HAP-1 (cell line): ENCODE results near the gene PTRHD1.
A peak's percentile ranks its signal among the peaks of the same experiment; 100 is the strongest.

Experiments
- DNase-seq, 2 experiments: peaks; one replicate each; pipeline ENCODE4 v3.0.0-alpha.2; 2016 to 2020; ENCODE audit warnings: low spot score in 2 of 2
- H3K27me3 ChIP-seq: fragments of 250-450 bp; sonication (Bioruptor Pico); 2 replicates; pipeline ENCODE4 v1.5.1; 2020; ENCODE audit warnings: low read depth, mild to moderate bottlenecking, moderate library complexity
- H3K36me3 ChIP-seq: fragments of 250-450 bp; sonication (Bioruptor Pico); replicated peaks from 2 replicates; pipeline ENCODE4 v1.5.1; 2020; ENCODE audit warnings: mild to moderate bottlenecking
- H3K4me1 ChIP-seq: fragments of 250-450 bp; sonication (Bioruptor Pico); 2 replicates; pipeline ENCODE4 v1.5.1; 2020; ENCODE audit warnings: mild to moderate bottlenecking
- H3K4me3 ChIP-seq: fragments of 250-450 bp; sonication (Bioruptor Pico); 2 replicates; pipeline ENCODE4 v1.5.1; 2020; ENCODE audit warnings: mild to moderate bottlenecking, moderate library complexity
- H3K9me3 ChIP-seq: fragments of 250-450 bp; sonication (Bioruptor Pico); 2 replicates; pipeline ENCODE4 v1.5.1; 2020; ENCODE audit warnings: mild to moderate bottlenecking, moderate library complexity
- in situ Hi-C: fragments of 300-500 bp; cut with MboI; formaldehyde crosslinking; loops from 3 replicates; pipeline ENCODE4 v1.14.3; 2020; ENCODE audit warnings: low sequenced_read_pairs, inconsistent platforms, mixed read lengths

PTRHD1 gene

DNA sequence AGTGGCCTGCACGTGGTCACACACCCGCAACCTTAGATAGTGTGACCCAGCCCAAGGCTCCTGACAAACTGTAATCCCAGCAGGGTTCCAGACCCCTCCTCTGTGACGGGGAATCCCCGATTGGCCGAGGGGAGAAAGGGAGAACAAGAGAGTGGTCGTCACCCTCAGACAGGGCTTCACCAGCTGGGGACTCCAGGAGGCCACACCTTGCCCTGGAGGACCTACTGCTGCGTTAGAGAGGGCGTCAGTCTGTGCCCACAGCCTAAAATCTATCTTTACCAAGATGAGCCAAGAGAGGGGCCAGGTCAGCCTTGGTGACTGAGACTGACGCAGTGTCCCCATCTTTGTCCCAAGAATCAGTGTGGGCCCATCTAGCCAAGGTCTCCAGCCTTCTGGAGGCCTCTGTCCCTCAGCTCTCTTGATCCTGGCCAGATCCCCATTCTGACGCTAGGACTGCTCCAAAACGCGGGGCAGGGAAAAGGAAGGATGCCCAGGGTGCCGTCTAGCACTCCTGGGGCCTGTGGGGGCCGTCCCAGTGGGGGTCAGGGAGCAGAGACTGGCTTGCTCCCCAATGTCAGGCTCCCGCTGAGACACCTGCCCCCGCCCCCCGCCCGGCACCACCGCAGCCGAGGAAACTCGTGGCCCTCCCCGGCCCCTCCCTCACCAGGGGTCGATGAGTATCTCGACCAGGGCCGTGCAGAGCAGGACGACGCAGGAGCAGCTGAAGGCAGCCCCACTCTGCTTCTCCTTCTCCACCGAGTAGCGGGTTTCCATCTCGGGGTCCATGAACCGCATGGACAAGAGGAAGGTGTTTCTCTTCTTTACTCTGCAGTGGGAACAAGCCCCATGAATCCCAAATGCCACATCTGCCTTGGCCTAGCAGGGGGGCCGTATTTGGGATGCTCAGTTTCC, 40.9 kb upstream of the PTRHD1 start:
- H3K4me1 ChIP-seq = no peaks in the 10 kb centered on the region
- H3K27me3 ChIP-seq = no peaks in the 10 kb centered on the region
- no peaks in the 10 kb centered on the region for H3K9me3 ChIP-seq
- in situ Hi-C loops = no loop called here
- no peak overlapping the region for H3K4me3 ChIP-seq
- H3K36me3 ChIP-seq = peaks cover 41% of the 10 kb centered on the region
- no peak for DNase-seq

DNA sequence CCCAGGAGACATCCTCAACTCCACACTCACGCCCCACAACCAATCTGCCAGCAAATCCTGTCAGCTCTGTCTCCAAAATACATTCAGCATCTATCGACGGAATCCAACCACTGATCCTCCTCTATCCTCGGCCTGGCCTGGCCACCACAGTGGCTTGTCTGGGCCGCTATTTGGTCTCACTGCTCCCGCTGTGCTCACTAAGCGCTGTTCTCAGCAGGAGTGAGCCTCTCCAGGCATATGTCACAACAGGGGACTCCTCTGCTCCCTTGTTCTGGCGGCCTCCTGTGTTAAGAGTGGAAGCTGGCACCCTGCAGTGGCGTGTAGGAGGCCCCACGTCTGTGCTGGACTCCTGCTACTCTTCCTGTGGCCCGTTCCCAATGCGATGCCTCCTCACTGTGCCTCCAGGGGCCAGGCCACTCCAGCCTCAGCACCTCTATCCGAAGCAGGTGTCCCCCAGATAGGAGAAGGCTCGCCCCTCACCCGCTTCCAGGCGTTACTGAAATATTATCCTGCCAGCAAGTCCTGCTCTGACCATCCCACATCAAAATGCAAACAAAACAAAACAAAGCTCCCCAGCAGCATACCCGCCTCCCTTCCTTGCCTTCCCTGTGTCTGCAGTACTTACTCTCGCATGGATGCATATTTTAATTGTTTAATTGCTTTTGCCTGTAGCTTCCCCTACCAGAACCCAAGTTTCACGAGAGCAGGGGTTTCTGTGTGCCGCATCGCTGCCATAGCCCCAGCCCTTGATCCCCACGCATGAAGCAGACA, 39.9 kb upstream of the PTRHD1 start:
- Histone ChIP-seq H3K27me3 (no peaks in the 10 kb centered on the region), H3K4me3 (no peak overlapping the region), H3K4me1 (no peaks in the 10 kb centered on the region), H3K36me3 (peaks cover 41% of the 10 kb centered on the region), H3K9me3 (no peaks in the 10 kb centered on the region)
- in situ Hi-C loops = no loop called here
- DNase-seq = no peak

- Histone ChIP-seq H3K27me3 (no peaks in the 10 kb centered on the region), H3K36me3 (peaks cover 44% of the 10 kb centered on the region), H3K4me3 (no peak overlapping the region), H3K9me3 (no peaks in the 10 kb centered on the region), H3K4me1 (no peaks in the 10 kb centered on the region)
- in situ Hi-C loops = no loop called here
- DNase-seq = no peak
These were observed 39.3 kb upstream of the PTRHD1 start for GRCh38 chr2:24832521-24832920.

GRCh38 chr2:24832073-24832461, 38.9 kb upstream of the PTRHD1 start:
- DNase-seq = no peak
- H3K4me3 ChIP-seq = no peak overlapping the region
- H3K27me3 ChIP-seq = no peaks in the 10 kb centered on the region
- no peaks in the 10 kb centered on the region for H3K9me3 ChIP-seq
- no peaks in the 10 kb centered on the region for H3K4me1 ChIP-seq
- in situ Hi-C loops = no loop called here
- H3K36me3 ChIP-seq = peaks cover 44% of the 10 kb centered on the region

DNA sequence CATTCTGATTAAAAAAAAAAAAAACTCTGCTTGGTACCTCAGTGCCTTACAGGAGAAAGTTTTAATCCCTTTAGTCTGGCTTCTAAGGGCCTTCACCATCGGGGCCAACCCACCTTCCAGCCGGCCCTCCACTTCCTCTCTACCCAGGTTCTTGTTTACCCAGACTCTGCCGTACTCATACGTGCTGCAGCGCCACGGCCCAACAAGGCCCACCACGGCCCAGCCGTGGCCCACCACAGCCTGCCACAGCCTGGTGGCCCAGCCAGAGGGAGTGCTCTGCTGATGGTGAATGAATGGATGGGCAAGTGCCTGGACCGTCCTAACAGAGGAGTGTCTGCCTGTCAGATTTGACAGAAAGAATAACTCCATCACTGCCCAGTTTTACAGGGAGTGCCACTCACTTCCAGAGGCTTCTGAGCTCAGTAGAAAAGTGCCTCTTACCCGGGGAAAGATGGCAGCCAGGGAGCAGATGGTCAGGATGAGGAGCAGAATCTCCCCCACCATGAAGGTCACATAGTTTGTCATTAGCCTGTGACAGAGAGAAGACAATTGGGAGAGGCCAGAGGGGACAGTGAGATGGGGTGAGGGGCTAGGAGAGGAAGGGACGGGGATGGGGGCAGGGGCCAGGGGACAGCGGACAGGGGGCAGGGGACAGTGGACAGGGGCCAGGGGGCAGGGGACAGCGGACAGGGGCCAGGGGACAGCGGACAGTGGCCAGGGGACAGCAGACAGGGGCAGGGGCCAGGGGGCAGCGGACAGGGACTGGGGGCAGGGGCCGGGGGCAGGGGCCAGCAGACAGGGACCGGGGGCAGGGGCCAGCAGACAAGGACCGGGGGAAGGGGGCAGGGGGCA, 38.3 kb upstream of the PTRHD1 start:
- no peak overlapping the region for H3K4me3 ChIP-seq
- in situ Hi-C loops = no loop called here
- no peak for DNase-seq
- no peaks in the 10 kb centered on the region for H3K9me3 ChIP-seq
- H3K36me3 ChIP-seq = peaks cover 41% of the 10 kb centered on the region
- no peaks in the 10 kb centered on the region for H3K4me1 ChIP-seq
- H3K27me3 ChIP-seq = no peaks in the 10 kb centered on the region

- in situ Hi-C loops = no loop called here
- H3K36me3 ChIP-seq = peaks cover 38% of the 10 kb centered on the region
These were observed 37.6 kb upstream of the PTRHD1 start for GRCh38 chr2:24830786-24831185.

DNA sequence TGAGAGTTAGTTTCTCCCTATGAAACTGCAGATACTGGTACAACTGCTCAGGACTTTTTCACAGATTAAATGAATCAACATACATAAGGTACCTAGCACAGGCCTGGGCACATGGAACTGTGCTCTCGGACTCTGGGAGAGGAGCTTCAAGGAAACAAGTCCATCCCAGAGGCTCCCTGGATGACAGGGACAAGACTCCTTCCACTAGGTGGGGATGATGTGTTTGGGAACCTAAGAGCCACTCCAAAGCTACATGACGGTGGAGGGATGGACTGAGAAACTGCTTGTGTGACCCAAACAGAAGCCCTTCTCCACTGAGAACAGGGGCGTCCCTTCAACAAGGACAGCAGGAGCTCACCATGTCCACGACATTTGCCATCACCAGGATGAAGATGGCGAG, 37.2 kb upstream of the PTRHD1 start:
- Histone ChIP-seq H3K9me3 (no peaks in the 10 kb centered on the region), H3K4me3 (no peak overlapping the region), H3K27me3 (no peaks in the 10 kb centered on the region), H3K36me3 (peaks cover 42% of the 10 kb centered on the region), H3K4me1 (no peaks in the 10 kb centered on the region)
- no peak for DNase-seq
- in situ Hi-C loops = no loop called here

More at GRCh38 chr2:24830786-24831185, 37.6 kb upstream of the PTRHD1 start:
- DNase-seq = no peak
- no peaks in the 10 kb centered on the region for H3K4me1 ChIP-seq
- H3K4me3 ChIP-seq = no peak overlapping the region
- no peaks in the 10 kb centered on the region for H3K27me3 ChIP-seq
- no peaks in the 10 kb centered on the region for H3K9me3 ChIP-seq

DNA sequence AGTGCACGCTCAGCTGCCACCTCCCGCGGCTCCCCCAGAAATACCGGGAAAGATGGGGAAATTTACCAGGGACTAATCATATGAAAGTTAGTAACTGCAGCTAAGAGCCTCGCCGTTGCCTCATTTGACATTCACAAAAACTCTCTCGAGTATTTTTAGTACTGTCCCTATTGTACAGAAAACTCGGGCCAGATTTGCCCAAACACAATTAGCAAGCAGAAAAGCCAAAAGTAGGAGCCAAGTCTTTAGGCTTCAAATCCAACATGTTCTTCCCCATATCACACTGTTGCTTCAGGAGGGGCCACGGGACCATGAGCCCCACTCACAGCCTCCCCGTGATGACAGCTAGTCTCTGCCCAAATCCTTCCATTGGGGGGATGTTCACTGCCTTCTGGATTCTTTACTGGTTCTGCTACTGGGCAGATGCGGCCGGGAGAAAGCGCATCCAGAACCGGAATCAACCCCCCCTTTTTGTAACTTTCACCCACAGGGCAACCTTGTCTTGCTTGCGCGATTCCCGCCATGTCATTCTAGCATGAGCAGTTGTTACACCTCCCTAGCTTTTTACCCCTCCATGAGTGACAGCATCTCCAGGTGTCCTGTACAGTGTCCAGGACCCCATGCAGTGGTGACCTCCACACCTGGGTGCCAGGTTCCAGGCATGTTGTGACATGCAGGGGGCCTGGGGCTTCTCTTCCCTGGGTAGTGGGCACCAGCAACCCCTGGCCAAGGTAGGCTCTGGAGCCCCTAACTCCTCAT, 35.2 kb upstream of the PTRHD1 start:
- in situ Hi-C loops = loop anchor here (5.0 kb wide), 1 partner anchor 421 kb away; no protein-coding TSS in a partner anchor
- no peaks in the 10 kb centered on the region for H3K27me3 ChIP-seq
- peaks cover 48% of the 10 kb centered on the region for H3K36me3 ChIP-seq
- no peak overlapping the region for H3K4me3 ChIP-seq
- H3K4me1 ChIP-seq = no peaks in the 10 kb centered on the region
- H3K9me3 ChIP-seq = no peaks in the 10 kb centered on the region
- DNase-seq = peak in 1 of 2 experiments; percentile 5

GRCh38 chr2:24827321-24828237, 34.4 kb upstream of the PTRHD1 start:
- DNase-seq = peak; percentile 76 to 85
- Histone ChIP-seq H3K4me1 (peaks cover 3% of the 10 kb centered on the region; the same call in 1 of the 2 replicates), H3K27me3 (no peaks in the 10 kb centered on the region), H3K4me3 (no peak overlapping the region), H3K9me3 (no peaks in the 10 kb centered on the region), H3K36me3 (peaks cover 51% of the 10 kb centered on the region)
- in situ Hi-C loops = loop anchor here (5.0 kb wide), 1 partner anchor 420 kb away; no protein-coding TSS in a partner anchor

DNA sequence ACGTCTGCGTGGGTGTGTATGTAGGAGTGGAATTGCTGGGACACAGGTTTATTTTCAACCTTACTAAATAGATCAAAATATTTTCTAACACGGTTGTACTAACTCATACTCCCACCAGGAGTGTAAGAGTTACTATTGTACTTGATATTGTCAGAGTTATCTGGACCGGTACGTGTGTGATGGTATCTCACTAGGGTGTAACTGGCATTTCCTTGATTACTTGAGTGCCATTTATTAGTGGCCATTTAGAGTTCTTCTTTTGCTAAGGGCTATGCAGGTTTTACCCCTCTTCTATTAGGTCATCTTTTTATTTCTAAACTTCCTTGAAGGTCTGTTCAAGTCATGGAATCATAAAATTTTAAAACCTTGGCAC, 33.6 kb upstream of the PTRHD1 start:
- Histone ChIP-seq H3K27me3 (no peaks in the 10 kb centered on the region), H3K36me3 (peaks cover 55% of the 10 kb centered on the region), H3K4me1 (peaks cover 9% of the 10 kb centered on the region), H3K9me3 (no peaks in the 10 kb centered on the region), H3K4me3 (no peak overlapping the region)
- in situ Hi-C loops = loop anchor here (5.0 kb wide), 1 partner anchor 419 kb away; no protein-coding TSS in a partner anchor
- DNase-seq = peak in 1 of 2 experiments; percentile 3

- Histone ChIP-seq H3K36me3 (peaks cover 62% of the 10 kb centered on the region), H3K4me3 (no peak overlapping the region), H3K4me1 (peaks cover 15% of the 10 kb centered on the region), H3K27me3 (no peaks in the 10 kb centered on the region), H3K9me3 (no peaks in the 10 kb centered on the region)
- DNase-seq = peak in 1 of 2 experiments; percentile 10
- in situ Hi-C loops = loop anchor here (5.0 kb wide), 1 partner anchor 419 kb away; no protein-coding TSS in a partner anchor
These were observed 32.9 kb upstream of the PTRHD1 start for GRCh38 chr2:24825883-24826772.
